ENCODE measurements around the gene TFB2M.

The TFB2M gene

DNA sequence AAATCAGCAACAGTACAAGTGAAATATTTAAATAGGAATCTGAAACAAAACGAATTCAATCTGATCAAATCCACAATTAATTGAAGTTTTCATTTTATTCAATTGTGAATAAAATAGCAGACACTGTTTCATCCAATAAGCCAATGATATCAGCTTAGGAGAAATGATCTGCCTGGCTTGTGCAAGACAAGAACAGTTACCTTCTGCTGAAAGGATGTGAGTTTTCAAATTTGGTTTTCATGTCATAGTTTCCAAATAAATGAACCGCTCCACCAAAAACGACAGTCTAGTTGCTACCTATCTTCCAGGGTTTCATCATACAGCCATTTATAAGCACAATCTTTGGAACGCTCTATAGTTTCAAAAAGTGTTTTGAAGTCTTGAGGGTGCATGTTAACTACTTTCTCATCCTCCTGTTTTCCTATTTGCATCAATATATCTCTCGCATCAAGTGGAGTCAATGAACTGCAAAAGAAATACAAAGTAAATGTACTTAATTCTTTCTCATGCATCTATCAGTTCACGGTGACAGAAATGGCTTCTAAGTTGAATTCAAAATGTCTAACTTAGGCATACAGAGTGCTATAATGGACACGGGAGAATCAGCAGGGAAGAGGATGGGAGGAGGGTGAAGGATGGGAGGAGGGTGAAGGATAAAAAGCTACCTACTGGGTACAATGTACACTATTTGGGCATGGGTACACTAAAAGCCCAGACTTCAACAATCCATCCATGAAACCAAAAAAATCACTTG, 25.1 kb downstream of the TFB2M start:
- TF ChIP-seq, protein P1, sequence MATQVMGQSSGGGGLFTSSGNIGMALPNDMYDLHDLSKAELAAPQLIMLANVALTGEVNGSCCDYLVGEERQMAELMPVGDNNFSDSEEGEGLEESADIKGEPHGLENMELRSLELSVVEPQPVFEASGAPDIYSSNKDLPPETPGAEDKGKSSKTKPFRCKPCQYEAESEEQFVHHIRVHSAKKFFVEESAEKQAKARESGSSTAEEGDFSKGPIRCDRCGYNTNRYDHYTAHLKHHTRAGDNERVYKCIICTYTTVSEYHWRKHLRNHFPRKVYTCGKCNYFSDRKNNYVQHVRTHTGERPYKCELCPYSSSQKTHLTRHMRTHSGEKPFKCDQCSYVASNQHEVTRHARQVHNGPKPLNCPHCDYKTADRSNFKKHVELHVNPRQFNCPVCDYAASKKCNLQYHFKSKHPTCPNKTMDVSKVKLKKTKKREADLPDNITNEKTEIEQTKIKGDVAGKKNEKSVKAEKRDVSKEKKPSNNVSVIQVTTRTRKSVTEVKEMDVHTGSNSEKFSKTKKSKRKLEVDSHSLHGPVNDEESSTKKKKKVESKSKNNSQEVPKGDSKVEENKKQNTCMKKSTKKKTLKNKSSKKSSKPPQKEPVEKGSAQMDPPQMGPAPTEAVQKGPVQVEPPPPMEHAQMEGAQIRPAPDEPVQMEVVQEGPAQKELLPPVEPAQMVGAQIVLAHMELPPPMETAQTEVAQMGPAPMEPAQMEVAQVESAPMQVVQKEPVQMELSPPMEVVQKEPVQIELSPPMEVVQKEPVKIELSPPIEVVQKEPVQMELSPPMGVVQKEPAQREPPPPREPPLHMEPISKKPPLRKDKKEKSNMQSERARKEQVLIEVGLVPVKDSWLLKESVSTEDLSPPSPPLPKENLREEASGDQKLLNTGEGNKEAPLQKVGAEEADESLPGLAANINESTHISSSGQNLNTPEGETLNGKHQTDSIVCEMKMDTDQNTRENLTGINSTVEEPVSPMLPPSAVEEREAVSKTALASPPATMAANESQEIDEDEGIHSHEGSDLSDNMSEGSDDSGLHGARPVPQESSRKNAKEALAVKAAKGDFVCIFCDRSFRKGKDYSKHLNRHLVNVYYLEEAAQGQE (IDR thresholded peaks at IDR 0.05; ENCODE audit: insufficient read depth in 1 of 2, low read depth in 2 of 2, low read length in 2 of 2), result no peak
- no peak for TF ChIP-seq SIN3A (IDR thresholded peaks at IDR 0.05; ENCODE audit: borderline replicate concordance, insufficient read depth, low read length)

DNA sequence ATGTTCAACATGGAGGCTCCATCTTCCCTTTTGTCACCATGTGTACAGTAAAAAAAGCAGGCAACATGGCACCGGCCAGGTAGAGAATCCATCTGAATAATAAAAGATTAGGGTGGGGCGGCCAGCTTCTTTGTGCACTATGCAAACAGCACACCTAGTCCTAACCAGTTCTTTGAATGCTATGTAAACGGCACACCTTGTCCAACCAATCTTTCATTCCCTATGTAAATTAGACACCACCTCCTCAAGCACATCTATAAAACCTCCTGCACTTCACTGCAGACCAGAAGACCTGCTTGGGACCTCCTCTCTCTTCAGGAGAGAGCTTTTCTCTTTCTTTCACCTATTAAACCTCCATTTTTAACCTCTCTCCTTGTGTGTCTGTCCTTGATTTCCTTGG, 28.2 kb downstream of the TFB2M start:
- TF ChIP-seq, protein P1 (IDR thresholded peaks at IDR 0.05; ENCODE audit: insufficient read depth in 1 of 2, low read depth in 2 of 2, low read length in 2 of 2), result no peak
- TF ChIP-seq TAF1 (IDR thresholded peaks at IDR 0.05; ENCODE audit: borderline replicate concordance, insufficient read depth, low read length), result no peak
- TF ChIP-seq SIN3A (IDR thresholded peaks at IDR 0.05; ENCODE audit: borderline replicate concordance, insufficient read depth, low read length), result no peak
- TF ChIP-seq POLR2AphosphoS5 (IDR thresholded peaks at IDR 0.05; ENCODE audit: low read depth, low read length), result no peak
- no peak for TF ChIP-seq FOXP2 (optimal IDR thresholded peaks at IDR 0.05; ENCODE audit: borderline replicate concordance, extremely low read depth, extremely low read length, insufficient read depth)

DNA sequence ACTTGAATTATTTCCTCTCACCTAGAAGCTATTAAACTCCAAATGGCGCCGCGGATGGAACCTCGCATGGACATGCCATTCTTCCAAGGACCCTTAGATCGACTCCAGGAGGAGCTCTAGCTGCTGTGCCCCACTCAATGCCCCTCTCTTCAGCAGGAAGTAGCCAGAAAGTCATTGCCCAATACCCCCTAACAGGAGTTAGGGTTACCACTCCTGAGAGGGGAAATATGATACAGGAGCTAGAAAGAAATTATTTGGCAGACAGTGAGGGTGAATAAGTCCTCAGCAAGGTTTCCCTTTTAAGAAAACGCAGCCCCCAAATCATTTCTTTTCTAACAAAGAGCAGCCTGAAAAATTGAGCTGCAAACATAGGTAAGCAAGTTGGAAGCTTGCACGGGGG, 28.6 kb downstream of the TFB2M start:
- TF ChIP-seq SIN3A (IDR thresholded peaks at IDR 0.05; ENCODE audit: borderline replicate concordance, insufficient read depth, low read length) (no peak), TAF1 (IDR thresholded peaks at IDR 0.05; ENCODE audit: borderline replicate concordance, insufficient read depth, low read length) (no peak), FOXP2 (optimal IDR thresholded peaks at IDR 0.05; ENCODE audit: borderline replicate concordance, extremely low read depth, extremely low read length, insufficient read depth) (no peak), POLR2AphosphoS5 (IDR thresholded peaks at IDR 0.05; ENCODE audit: low read depth, low read length) (no peak)
- TF ChIP-seq, protein P1 (IDR thresholded peaks at IDR 0.05; ENCODE audit: insufficient read depth in 1 of 2, low read depth in 2 of 2, low read length in 2 of 2), result no peak

DNA sequence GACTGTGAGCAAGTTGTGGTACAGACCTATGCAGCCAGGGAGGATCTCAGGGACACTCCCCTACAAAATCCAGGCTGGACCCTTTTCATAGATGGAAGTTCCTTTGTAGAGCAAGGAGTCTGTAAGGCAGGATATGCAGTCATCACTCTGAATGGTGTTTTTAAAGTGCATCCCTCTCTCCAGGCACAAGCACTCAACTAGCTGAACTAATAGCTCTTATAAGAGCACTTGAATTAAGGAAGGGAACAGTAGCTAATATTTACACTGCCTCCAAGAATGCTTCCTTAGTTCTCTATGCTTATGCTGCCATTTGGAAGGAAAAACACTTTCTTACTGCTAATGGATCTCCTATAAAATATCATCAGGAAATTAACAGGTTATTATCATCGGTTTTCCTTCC, 31.9 kb downstream of the TFB2M start:
- no peak for TF ChIP-seq SIN3A (IDR thresholded peaks at IDR 0.05; ENCODE audit: borderline replicate concordance, insufficient read depth, low read length)
- no peak for TF ChIP-seq POLR2AphosphoS5 (IDR thresholded peaks at IDR 0.05; ENCODE audit: low read depth, low read length)

DNA sequence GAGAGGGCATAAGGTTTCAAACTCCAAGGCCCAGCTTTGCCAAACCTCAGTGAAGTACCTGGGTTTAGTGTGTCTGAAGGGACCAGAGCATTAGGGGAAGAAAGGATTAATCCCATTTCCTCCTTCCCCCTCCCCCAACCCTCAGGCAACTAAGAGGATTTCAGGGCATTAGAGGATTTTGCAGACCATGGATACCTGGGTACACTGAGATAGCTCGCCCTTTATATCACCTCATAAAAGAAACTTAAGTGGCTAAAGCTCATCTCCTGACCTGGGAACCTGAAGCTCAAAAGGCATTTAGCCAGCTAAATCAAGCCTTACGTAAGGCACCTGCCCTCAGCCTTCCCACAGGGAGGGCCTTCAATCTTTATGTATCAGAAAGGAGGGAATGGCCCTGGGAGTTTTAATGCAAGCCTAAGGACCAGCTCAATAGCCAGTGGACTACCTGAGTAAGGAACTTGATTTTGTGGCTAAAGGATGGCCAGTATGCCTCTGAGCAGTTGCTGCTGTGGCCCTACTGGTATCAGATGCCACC, 32.6 kb downstream of the TFB2M start:
- TF ChIP-seq SIN3A (IDR thresholded peaks at IDR 0.05; ENCODE audit: borderline replicate concordance, insufficient read depth, low read length), result no peak
- TF ChIP-seq TAF1 (IDR thresholded peaks at IDR 0.05; ENCODE audit: borderline replicate concordance, insufficient read depth, low read length), result no peak
- TF ChIP-seq POLR2AphosphoS5 (IDR thresholded peaks at IDR 0.05; ENCODE audit: low read depth, low read length), result no peak
- TF ChIP-seq, protein P1 (IDR thresholded peaks at IDR 0.05; ENCODE audit: insufficient read depth in 1 of 2, low read depth in 2 of 2, low read length in 2 of 2), result no peak
- no peak for TF ChIP-seq FOXP2 (optimal IDR thresholded peaks at IDR 0.05; ENCODE audit: borderline replicate concordance, extremely low read depth, extremely low read length, insufficient read depth)

Measured in PFSK-1 (cell line).